Thyroid gland (tissue), 4 donors: ENCODE measurements around the gene ATP6V1A.

Source experiments
- CTCF ChIP-seq, 6 experiments: fragments of 200-600 bp in 3 of 6; fragments of 450-650 bp in 3 of 6; sonication (generic) in 3 of 6; IDR thresholded peaks; one replicate each; pipeline ENCODE4 v1.5.1; 2016 to 2019; ENCODE audit warnings: antibody characterized with exemption in 6 of 6, mild to moderate bottlenecking in 2 of 6, inconsistent platforms in 1 of 6, moderate library complexity in 1 of 6
- POLR2A ChIP-seq, 2 donors: fragments of 450-650 bp; IDR thresholded peaks; one replicate each; pipeline ENCODE4 v1.6.1; 2017; ENCODE audit warnings: antibody characterized with exemption in 2 of 2, mild to moderate bottlenecking in 2 of 2, moderate library complexity in 1 of 2

GRCh38 chr3:113698956-113699355 lies 47.9 kb upstream of the ATP6V1A start:
- TF ChIP-seq POLR2A (IDR thresholded peaks at IDR 0.05) (no peak), CTCF (IDR thresholded peaks at IDR 0.05) (no peak)
